GM12878 (cell line): ENCODE results near the gene DNAH17. TPM values are rescaled to one million over a fixed set of nuclear protein-coding genes. Genes with fewer than 3 reads are reported as not detected.

ENCODE experiments used
- ATAC-seq: fragments of 200-7000 bp; cut with Tn5 transposase; 3 replicates; pipeline ENCODE4 v1.9.1; 2020; ENCODE audit warnings: mild to moderate bottlenecking, moderate library complexity
- BruUV-seq: library from RNA; stranded (reverse); fragments of 400-500 nt; replicated peaks from 2 replicates; lab custom pipeline; 2021; lab: Mats Ljungman, UMichigan
- CTCF ChIA-PET: fragments of 300-600 bp; sonication (Branson Sonifier 250); formaldehyde crosslinking; extraction: SDS; loops from one replicate; lab custom pipeline; 2021; ENCODE audit warnings: inconsistent platforms; lab: Yijun Ruan, JAX
- POLR2A ChIA-PET: fragments of 350-600 bp; formaldehyde crosslinking; extraction: SDS; loops from one replicate; lab custom pipeline; 2021; ENCODE audit warnings: inconsistent platforms; lab: Charles Lee
- RAD21 ChIA-PET: fragments of 300-600 bp; sonication (Branson Sonifier 250); formaldehyde crosslinking; loops from one replicate; lab custom pipeline; 2023; ENCODE audit warnings: antibody characterized with exemption; ENCODE audit not compliant: unreplicated experiment; lab: Charles Lee
- SMC1A ChIA-PET: fragments of 300-600 bp; sonication (Branson Sonifier 250); formaldehyde crosslinking; loops from one replicate; lab custom pipeline; 2023; ENCODE audit not compliant: unreplicated experiment, uncharacterized antibody; lab: Charles Lee
- DNase-seq: peaks from one replicate; pipeline ENCODE4 v3.0.0-alpha.2; 2011; ENCODE audit warnings: low read depth, low spot score
- FAIRE-seq: peaks from 3 replicates; lab custom pipeline; 2011; peaks lifted over from hg19 to GRCh38; lab: Jason Lieb, UNC
- H2AFZ ChIP-seq: 2 replicates; pipeline ENCODE4 v1.6.0; 2011; ENCODE audit warnings: low read depth, low read length, control low read depth; ENCODE audit not compliant: control insufficient read depth
- H3K27ac ChIP-seq: 2 replicates; pipeline ENCODE4 v1.5.1; 2011; ENCODE audit warnings: control low read depth; ENCODE audit not compliant: control insufficient read depth, insufficient read depth
- H3K27me3 ChIP-seq, 2 experiments: replicated peaks in 1 of 2; 2 replicates each; pipeline versions ENCODE4 v1.6.0 to v1.6.1; 2011; ENCODE audit warnings: low read length in 1 of 2; ENCODE audit not compliant: control insufficient read depth in 2 of 2, insufficient read depth in 2 of 2
- H3K36me3 ChIP-seq, 2 experiments: 2 replicates each; pipeline ENCODE4 v1.5.1; 2011; ENCODE audit warnings: low read length in 1 of 2; ENCODE audit not compliant: control insufficient read depth in 2 of 2, insufficient read depth in 2 of 2
- H3K4me1 ChIP-seq: 2 replicates; pipeline ENCODE4 v1.6.1; 2011; ENCODE audit warnings: mild to moderate bottlenecking, low read length, moderate library complexity, mixed read lengths; ENCODE audit not compliant: control insufficient read depth, insufficient read depth
- H3K4me2 ChIP-seq: 2 replicates; pipeline ENCODE4 v1.6.0; 2011; ENCODE audit warnings: control low read depth; ENCODE audit not compliant: control insufficient read depth, insufficient read depth
- H3K4me3 ChIP-seq: fragments of 200-600 bp; sonication (generic); 2 replicates; pipeline ENCODE4 v1.5.1; 2016
- H3K79me2 ChIP-seq: 2 replicates; pipeline ENCODE4 v1.6.0; 2011; ENCODE audit warnings: low read length; ENCODE audit not compliant: control insufficient read depth, insufficient read depth
- H3K9ac ChIP-seq: 2 replicates; pipeline ENCODE4 v1.8.0; 2011; ENCODE audit warnings: low read length, control low read depth, mixed read lengths; ENCODE audit not compliant: control insufficient read depth, insufficient read depth
- H3K9me3 ChIP-seq: replicated peaks from 3 replicates; pipeline ENCODE4 v1.5.1; 2011; ENCODE audit warnings: mild to moderate bottlenecking, low read length; ENCODE audit not compliant: control insufficient read depth, insufficient read depth
- H4K20me1 ChIP-seq: 2 replicates; pipeline ENCODE4 v1.6.0; 2011; ENCODE audit not compliant: control insufficient read depth, insufficient read depth
- ATF7 ChIP-seq: fragments of 450-650 bp; IDR thresholded peaks from 2 replicates; pipeline ENCODE4 v1.6.1; 2016; ENCODE audit warnings: low read depth, mild to moderate bottlenecking
- CUX1 ChIP-seq: IDR thresholded peaks from 2 replicates; pipeline ENCODE4 v1.6.1; 2012; ENCODE audit warnings: improper control_type of control experiment, low read depth, low read length; ENCODE audit not compliant: insufficient replicate concordance
- EGR1 ChIP-seq, 2 experiments: IDR thresholded peaks; 1 replicate in 1 of 2; 2 replicates in 1 of 2; pipeline ENCODE4 v1.6.1; 2011 to 2012; ENCODE audit warnings: low read depth in 2 of 2, low read length in 2 of 2, borderline replicate concordance in 1 of 2, mild to moderate bottlenecking in 1 of 2, moderate library complexity in 1 of 2
- HCFC1 ChIP-seq: fragments of 150-350 bp; IDR thresholded peaks from 2 replicates; pipeline ENCODE4 v1.6.1; 2014; ENCODE audit warnings: low read length
- JUNB ChIP-seq: IDR thresholded peaks from 2 replicates; pipeline ENCODE4 v1.6.1; 2016; ENCODE audit warnings: antibody characterized with exemption, mild to moderate bottlenecking
- JUND ChIP-seq: IDR thresholded peaks from 2 replicates; pipeline ENCODE4 v1.6.1; 2012; ENCODE audit warnings: low read depth, mild to moderate bottlenecking, low read length, improper control_type of control experiment, moderate library complexity
- MTA3 ChIP-seq: IDR thresholded peaks from 2 replicates; pipeline ENCODE4 v1.6.1; 2012; ENCODE audit warnings: low read length, inconsistent platforms, borderline replicate concordance
- NR2C1 ChIP-seq: fragments of 450-650 bp; IDR thresholded peaks from 2 replicates; pipeline ENCODE4 v1.6.1; 2017; ENCODE audit warnings: antibody characterized with exemption, mild to moderate bottlenecking, moderate library complexity
- RAD51 ChIP-seq: fragments of 450-650 bp; IDR thresholded peaks from 2 replicates; pipeline ENCODE4 v1.6.1; 2016; ENCODE audit warnings: moderate library complexity, mild to moderate bottlenecking, inconsistent platforms
- SREBF2 ChIP-seq: IDR thresholded peaks from 2 replicates; pipeline ENCODE4 v1.6.1; 2012; ENCODE audit warnings: mild to moderate bottlenecking, low read length
- USF1 ChIP-seq: IDR thresholded peaks from 2 replicates; pipeline ENCODE4 v1.6.1; 2011; ENCODE audit warnings: borderline replicate concordance, low read depth, mild to moderate bottlenecking, moderate library complexity, mixed read lengths, low read length; ENCODE audit not compliant: insufficient read depth; ENCODE audit errors: extremely low read length
- YY1 ChIP-seq: IDR thresholded peaks from 2 replicates; pipeline ENCODE4 v1.6.1; 2011; ENCODE audit warnings: low read depth, mild to moderate bottlenecking, low read length
- ZBTB11 ChIP-seq: fragments of 450-650 bp; formaldehyde crosslinking; IDR thresholded peaks from 2 replicates; pipeline ENCODE4 v1.5.0; 2022; ENCODE audit warnings: mild to moderate bottlenecking, missing genetic modification characterization
- WGBS: methylation state at CpG from one replicate; pipeline ENCODE4 v1.1.6; 2016; ENCODE audit warnings: low lambda C conversion rate; ENCODE audit not compliant: insufficient replicate concordance, insufficient coverage; ENCODE audit errors: missing lambda C conversion rate; 5-methylcytosine and 5-hydroxymethylcytosine counted together
- in situ Hi-C: fragments of 300-500 bp; cut with MboI; formaldehyde crosslinking; loops from 9 replicates; pipeline ENCODE4 v1.14.3; 2018; ENCODE audit warnings: mixed read lengths
- intact Hi-C: fragments of 100-400 bp; cut with micrococcal nuclease; formaldehyde crosslinking; loops from one replicate; pipeline ENCODE4 v1.14.2; 2022; ENCODE audit not compliant: unreplicated experiment
- polyA plus RNA-seq, 11 experiments: library from polyadenylated mRNA; depleted of rRNA in 4 of 11; unstranded in 6 of 11; stranded (reverse) in 5 of 11; fragments of >200 nt; fragmentation: Nextera tagmentation in 4 of 11; fragmentation: Illumina TruSeq in 1 of 11; extraction: Ambion mirVana in 4 of 11; extraction: Trizol in 1 of 11; gene quantifications; 1 replicate in 1 of 11; 2 replicates in 10 of 11; pipeline versions ENCODE4 v1.2.1 to v1.2.3, GENCODE V29; 2011 to 2016; ENCODE audit warnings: inconsistent platforms in 2 of 11, missing spikeins in 2 of 11, low read depth in 1 of 11
- total RNA-seq, 4 experiments: library from RNA; depleted of rRNA in 3 of 4; stranded (reverse); fragments of >200 nt in 3 of 4; fragmentation: Illumina TruSeq in 1 of 4; extraction: Trizol in 1 of 4; gene quantifications; 2 replicates each; pipeline versions ENCODE4 v1.2.1 to v1.2.3, GENCODE V29; 2013 to 2021

Gene DNAH17
- total and polyA plus RNA-seq, 10 of the 15 experiments (the other 5 are each of a cell fraction or from before 2014, with no cell fraction given), result 0.16 to 2.9 (median 0.56) TPM

GRCh38 chr17:78507526-78507925 lies 69.7 kb downstream of the DNAH17 start (continued):
- TF ChIP-seq EGR1 (IDR thresholded peaks at IDR 0.05; ENCODE audit: borderline replicate concordance in 1 of 2, low read depth in 2 of 2, low read length in 2 of 2) (no peak), JUND (no peak), JUNB (no peak)

- CTCF ChIA-PET, result no interaction called here
- Histone ChIP-seq H3K4me1 (no peaks in the 10 kb centered on the region), H3K27ac (no peak overlapping the region), H3K9ac (no peak overlapping the region), H3K27me3 (no peaks in the 10 kb centered on the region), H3K4me3 (no peak overlapping the region), H3K9me3 (no peaks in the 10 kb centered on the region), H3K36me3 (no peaks in the 10 kb centered on the region), H2AFZ (no peak overlapping the region), H3K79me2 (no peaks in the 10 kb centered on the region), H3K4me2 (no peak overlapping the region), H4K20me1 (no peaks in the 10 kb centered on the region)
- in situ Hi-C loops (no loop called here), intact Hi-C loops (no loop called here)
- SMC1A ChIA-PET, result no interaction called here
- ATAC-seq (no peak), FAIRE-seq (no peak), DNase-seq (no peak)
- BruUV-seq, result no TSS peak
- RAD21 ChIA-PET, result no interaction called here
- 30% methylated on average over 20 of the region's 20 CpGs for WGBS
- POLR2A ChIA-PET, result no interaction called here
- no peak for TF ChIP-seq CUX1
- TF ChIP-seq YY1, result no peak
- no peak for TF ChIP-seq MTA3
- TF ChIP-seq ZBTB11 (CRISPR knock-in tag), result no peak
- no peak for TF ChIP-seq USF1
- TF ChIP-seq HCFC1, result no peak
- no peak for TF ChIP-seq RAD51
- no peak for TF ChIP-seq SREBF2
- no peak for TF ChIP-seq NR2C1
- TF ChIP-seq ATF7, result no peak
Observed at GRCh38 chr17:78506454-78507309, 70.5 kb downstream of the DNAH17 start.
